ENCODE results near the gene NR4A1.

- peak in 1 of 2 donors; percentile 31 for TF ChIP-seq POLR2AphosphoS5 (IDR thresholded peaks at IDR 0.05)
- TF ChIP-seq, protein P1, sequence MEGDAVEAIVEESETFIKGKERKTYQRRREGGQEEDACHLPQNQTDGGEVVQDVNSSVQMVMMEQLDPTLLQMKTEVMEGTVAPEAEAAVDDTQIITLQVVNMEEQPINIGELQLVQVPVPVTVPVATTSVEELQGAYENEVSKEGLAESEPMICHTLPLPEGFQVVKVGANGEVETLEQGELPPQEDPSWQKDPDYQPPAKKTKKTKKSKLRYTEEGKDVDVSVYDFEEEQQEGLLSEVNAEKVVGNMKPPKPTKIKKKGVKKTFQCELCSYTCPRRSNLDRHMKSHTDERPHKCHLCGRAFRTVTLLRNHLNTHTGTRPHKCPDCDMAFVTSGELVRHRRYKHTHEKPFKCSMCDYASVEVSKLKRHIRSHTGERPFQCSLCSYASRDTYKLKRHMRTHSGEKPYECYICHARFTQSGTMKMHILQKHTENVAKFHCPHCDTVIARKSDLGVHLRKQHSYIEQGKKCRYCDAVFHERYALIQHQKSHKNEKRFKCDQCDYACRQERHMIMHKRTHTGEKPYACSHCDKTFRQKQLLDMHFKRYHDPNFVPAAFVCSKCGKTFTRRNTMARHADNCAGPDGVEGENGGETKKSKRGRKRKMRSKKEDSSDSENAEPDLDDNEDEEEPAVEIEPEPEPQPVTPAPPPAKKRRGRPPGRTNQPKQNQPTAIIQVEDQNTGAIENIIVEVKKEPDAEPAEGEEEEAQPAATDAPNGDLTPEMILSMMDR (IDR thresholded peaks at IDR 0.05), result no peak
Observed at GRCh38 chr12:52014567-52015530, 36.4 kb upstream of the NR4A1 start.
